Activated T-cell treated with anti-CD3 and anti-CD28 coated beads, Interleukin-2, amount 50 U/mL, for 72 hours (primary cell): ENCODE measurements around the gene LBX2. TPM values are rescaled to one million over a fixed set of nuclear protein-coding genes. Genes with fewer than 3 reads are reported as not detected.

Source experiments
- ATAC-seq, 2 donors: fragments of 150-1000 bp; cut with Tn5 transposase; replicated peaks in 1 of 2; 2 replicates each; pipeline ENCODE4 v1.10.0; 2021; ENCODE audit warnings: moderate library complexity in 2 of 2, mild to moderate bottlenecking in 1 of 2
- DNase-seq, 2 donors: peaks; one replicate each; pipeline ENCODE4 v3.0.0; 2021 to 2022; ENCODE audit warnings: mixed read lengths in 1 of 2
- H3K27ac Mint-ChIP-seq: one replicate; pipeline ENCODE4 v1.8.0; 2022; ENCODE audit warnings: mild to moderate bottlenecking, moderate library complexity, mixed read lengths
- H3K27me3 Mint-ChIP-seq: one replicate; pipeline ENCODE4 v1.8.0; 2022; ENCODE audit warnings: low read depth, mixed read lengths
- H3K36me3 Mint-ChIP-seq, 2 donors: one replicate each; pipeline ENCODE4 v1.8.0; 2022; ENCODE audit warnings: mixed read lengths in 2 of 2, mild to moderate bottlenecking in 1 of 2; ENCODE audit not compliant: insufficient read depth in 2 of 2
- H3K4me1 Mint-ChIP-seq: one replicate; pipeline ENCODE4 v1.8.0; 2022; ENCODE audit warnings: low read depth, mixed read lengths
- H3K4me3 Mint-ChIP-seq, 2 donors: one replicate each; pipeline ENCODE4 v1.8.0; 2022; ENCODE audit warnings: mild to moderate bottlenecking in 2 of 2, mixed read lengths in 2 of 2, moderate library complexity in 2 of 2
- H3K9me3 Mint-ChIP-seq, 2 donors: one replicate each; pipeline ENCODE4 v1.8.0; 2022; ENCODE audit warnings: mixed read lengths in 2 of 2
- total RNA-seq, 2 donors: library from RNA; stranded (reverse); gene quantifications; one replicate each; pipeline ENCODE4 v1.2.3, GENCODE V29; 2022

LBX2 gene
- total RNA-seq, 2 donors from 2014 or later, result 1.2 TPM

DNA sequence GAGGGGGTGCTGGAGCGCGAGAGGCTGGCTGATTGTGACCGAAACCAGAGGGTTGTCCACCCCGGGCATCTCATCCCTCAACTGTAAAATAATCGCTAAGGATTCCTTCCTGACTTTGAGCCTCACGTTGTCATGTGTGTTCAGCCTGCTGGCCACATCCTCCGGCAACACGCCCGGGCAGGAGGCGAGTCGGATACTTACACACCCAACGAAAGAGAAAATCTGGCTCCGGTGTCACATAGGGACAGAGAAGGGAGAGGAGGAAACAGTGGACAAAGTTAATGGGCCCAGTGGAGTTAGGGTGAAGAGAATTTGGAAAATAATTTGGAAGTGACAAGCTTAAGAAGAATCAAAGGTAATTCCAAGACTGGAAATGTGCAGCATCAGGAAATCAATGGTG is 17.2 kb upstream of the LBX2 start:
- Mint-ChIP-seq H3K36me3 (peaks cover 3 to 7% of the 10 kb centered on the region in 2 donors), H3K9me3 (no peaks in the 10 kb centered on the region), H3K4me1 (peaks cover 15% of the 10 kb centered on the region), H3K27ac (no peak overlapping the region), H3K27me3 (peaks cover 75% of the 10 kb centered on the region), H3K4me3 (peak overlapping the region; percentile 84 to 86)
- no peak for DNase-seq
- no peak for ATAC-seq

DNA sequence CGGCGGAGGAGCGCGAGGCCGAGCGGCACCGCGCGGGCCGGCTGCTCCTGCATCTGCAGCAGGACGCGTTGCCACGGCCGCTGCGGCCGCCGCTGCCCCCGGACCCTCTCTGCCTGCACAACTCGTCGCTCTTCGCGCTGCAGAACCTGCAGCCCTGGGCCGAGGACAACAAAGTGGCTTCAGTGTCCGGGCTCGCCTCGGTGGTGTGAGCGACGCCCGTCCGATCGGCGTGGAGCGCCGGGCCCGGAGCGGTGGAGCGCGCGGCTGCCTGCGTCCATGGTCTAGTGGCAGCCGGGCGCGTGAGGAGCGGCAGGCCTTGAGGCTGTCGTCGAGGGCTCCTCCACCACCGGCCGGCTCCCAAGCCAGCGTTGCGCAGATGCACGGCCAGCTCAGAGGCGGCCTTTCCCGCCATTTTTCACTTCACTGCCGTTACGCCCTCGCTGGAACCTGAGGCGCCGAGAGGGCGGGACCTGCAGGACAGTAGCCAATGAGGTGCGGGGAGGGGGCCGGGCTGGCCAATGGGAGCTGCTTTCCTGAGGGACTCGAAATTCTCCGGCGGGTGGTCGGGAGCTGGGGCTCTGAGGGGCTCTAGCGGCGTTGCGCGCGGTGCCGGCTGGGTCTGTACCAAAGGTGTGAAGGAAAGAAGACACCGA is 16.7 kb upstream of the LBX2 start:
- H3K36me3 Mint-ChIP-seq, result peaks cover 3 to 7% of the 10 kb centered on the region in 2 donors
- H3K27me3 Mint-ChIP-seq, result peaks cover 81% of the 10 kb centered on the region

DNA sequence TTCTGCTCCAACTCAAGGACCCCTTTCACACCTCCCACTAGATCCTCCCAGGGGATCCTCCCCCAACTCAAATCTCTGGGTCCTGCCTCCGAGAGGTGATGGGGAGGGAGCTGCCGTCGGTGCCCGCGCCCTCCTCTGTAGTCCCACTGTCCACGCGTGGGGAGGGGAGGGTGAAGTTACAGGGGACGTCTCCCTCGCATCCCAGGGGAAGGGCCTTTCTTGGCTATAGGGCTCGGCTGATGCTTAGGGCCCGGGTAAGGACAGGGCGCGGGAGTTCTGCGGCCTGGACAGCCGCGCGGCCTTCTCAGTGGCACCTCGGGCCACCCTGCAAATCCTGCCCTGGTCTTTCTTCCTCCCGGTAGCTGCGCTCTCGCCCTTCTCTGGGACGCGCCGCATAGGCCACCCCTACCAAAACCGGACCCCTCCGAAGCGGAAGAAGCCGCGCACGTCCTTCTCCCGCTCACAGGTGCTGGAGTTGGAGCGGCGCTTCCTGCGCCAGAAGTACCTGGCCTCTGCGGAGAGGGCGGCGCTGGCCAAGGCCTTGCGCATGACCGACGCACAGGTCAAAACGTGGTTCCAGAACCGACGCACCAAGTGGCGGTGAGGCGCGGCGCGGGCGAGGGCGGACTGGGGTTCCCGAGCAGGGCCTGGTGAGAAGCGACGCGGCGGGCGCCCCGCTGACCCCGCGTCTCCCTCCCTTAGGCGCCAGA is 16.0 kb upstream of the LBX2 start:
- ATAC-seq (peak; percentile 2 to 10), DNase-seq (no peak)
- Mint-ChIP-seq H3K27ac (no peak overlapping the region), H3K27me3 (peaks cover 80% of the 10 kb centered on the region), H3K4me1 (peaks cover 22% of the 10 kb centered on the region), H3K36me3 (peaks cover 3 to 7% of the 10 kb centered on the region in 2 donors), H3K9me3 (no peaks in the 10 kb centered on the region), H3K4me3 (peak overlapping the region; percentile 71 to 86)

More for the DNA sequence above, 16.7 kb upstream of the LBX2 start:
- no peak overlapping the region for H3K27ac Mint-ChIP-seq
- H3K4me1 Mint-ChIP-seq, result peaks cover 21% of the 10 kb centered on the region
- DNase-seq, result peak; percentile 81 to 85
- H3K9me3 Mint-ChIP-seq, result no peaks in the 10 kb centered on the region
- peak; percentile 77 to 82 for ATAC-seq
- peak overlapping the region; percentile 84 to 86 for H3K4me3 Mint-ChIP-seq

DNA sequence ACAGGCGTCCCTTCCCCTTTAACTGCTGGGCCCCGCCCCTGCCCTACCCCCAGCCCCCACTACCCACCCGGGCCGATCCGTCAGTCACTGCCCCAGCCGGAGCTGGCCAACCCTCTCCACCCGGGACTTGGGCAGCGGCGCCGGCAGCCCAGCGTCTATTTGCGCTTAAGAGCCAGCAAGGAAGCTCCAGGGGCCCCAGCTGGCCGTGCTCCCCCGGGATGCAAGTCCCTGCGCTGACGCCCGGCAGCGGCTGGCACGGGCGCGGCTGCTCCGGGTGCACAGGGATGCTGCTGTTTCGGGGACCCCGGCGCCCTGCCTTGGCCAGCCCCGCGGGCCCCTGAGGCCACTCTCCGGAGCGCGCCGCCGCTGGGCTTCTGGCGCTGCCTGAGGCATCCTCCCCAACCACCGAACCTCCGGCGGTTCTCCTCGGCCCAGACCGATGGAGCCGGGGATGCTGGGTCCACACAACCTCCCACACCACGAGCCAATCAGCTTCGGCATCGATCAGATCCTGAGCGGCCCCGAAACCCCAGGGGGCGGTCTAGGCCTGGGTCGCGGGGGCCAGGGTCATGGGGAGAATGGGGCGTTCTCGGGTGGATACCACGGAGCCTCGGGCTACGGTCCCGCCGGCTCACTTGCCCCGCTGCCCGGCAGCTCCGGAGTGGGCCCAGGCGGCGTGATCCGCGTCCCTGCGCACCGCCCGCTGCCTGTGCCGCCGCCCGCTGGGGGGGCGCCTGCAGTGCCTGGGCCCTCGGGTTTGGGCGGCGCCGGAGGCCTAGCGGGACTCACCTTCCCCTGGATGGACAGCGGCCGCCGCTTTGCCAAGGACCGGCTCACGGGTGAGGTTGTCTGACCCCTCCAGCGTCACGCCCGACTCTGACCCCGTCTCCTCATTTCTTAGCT is 15.2 kb upstream of the LBX2 start, which contains the start of gene TLX2:
TLX2 (plus strand) TSS at position 83 of the 903 bp plus-strand sequence; CDS start at position 440, 357 bp downstream.
- DNase-seq (peak in 1 of 2 donors; percentile 29), ATAC-seq (peak; percentile 22 to 27)
- H3K36me3 Mint-ChIP-seq, result peaks cover 3 to 7% of the 10 kb centered on the region in 2 donors
- peaks cover 26% of the 10 kb centered on the region for H3K4me1 Mint-ChIP-seq
- H3K27ac Mint-ChIP-seq, result no peak within 1 kb of the TSS
- peak within 1 kb of the TSS; percentile 71 to 86 for H3K4me3 Mint-ChIP-seq
- peaks cover 76% of the 10 kb centered on the region for H3K27me3 Mint-ChIP-seq
- H3K9me3 Mint-ChIP-seq, result no peaks in the 10 kb centered on the region

DNA sequence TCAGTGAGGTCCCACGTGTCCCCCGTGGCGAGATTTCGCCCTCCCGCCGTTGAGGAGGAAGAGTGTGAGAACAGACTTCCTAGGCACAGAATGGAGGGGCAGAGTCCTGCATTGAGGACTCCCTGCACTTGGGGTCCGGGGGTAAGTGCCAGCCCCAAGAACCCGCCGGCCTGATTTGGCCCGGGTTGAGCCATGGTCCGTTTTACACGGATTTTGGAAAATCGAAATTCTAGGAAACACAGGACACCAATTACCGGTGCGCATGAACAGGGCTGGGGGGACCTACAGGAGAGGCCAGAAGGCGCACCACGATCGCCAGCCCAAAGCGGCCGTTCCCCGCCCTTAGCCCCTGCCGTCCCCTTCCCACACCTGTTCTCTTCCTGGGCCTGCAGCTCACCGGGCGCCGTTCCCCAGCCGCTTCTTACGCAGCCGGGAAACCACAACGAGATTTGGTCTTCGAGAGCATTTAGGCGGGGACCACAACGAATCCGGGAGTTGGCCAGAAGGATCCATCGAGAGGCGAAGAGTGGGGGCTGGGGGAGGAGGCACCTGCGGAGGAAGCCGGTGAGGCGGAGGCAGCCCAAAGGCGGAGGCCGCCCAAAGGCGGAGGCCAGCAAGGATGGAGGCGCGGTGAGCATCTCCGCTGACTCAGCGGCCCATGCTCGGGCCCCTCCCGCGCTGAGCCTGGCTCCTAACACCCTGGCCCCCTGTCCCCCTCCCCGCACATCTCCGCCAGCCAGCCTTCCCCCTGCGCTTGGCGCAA is 14.4 kb upstream of the LBX2 start:
- H3K27me3 Mint-ChIP-seq, result peaks cover 71% of the 10 kb centered on the region
- ATAC-seq, result peak; percentile 49 to 52
- DNase-seq, result peak; percentile 54 to 56
- no peak overlapping the region for H3K27ac Mint-ChIP-seq
- H3K36me3 Mint-ChIP-seq, result peaks cover 3 to 7% of the 10 kb centered on the region in 2 donors
- H3K9me3 Mint-ChIP-seq, result no peaks in the 10 kb centered on the region
- H3K4me3 Mint-ChIP-seq, result peak overlapping the region; percentile 59 to 71
- H3K4me1 Mint-ChIP-seq, result peaks cover 30% of the 10 kb centered on the region

DNA sequence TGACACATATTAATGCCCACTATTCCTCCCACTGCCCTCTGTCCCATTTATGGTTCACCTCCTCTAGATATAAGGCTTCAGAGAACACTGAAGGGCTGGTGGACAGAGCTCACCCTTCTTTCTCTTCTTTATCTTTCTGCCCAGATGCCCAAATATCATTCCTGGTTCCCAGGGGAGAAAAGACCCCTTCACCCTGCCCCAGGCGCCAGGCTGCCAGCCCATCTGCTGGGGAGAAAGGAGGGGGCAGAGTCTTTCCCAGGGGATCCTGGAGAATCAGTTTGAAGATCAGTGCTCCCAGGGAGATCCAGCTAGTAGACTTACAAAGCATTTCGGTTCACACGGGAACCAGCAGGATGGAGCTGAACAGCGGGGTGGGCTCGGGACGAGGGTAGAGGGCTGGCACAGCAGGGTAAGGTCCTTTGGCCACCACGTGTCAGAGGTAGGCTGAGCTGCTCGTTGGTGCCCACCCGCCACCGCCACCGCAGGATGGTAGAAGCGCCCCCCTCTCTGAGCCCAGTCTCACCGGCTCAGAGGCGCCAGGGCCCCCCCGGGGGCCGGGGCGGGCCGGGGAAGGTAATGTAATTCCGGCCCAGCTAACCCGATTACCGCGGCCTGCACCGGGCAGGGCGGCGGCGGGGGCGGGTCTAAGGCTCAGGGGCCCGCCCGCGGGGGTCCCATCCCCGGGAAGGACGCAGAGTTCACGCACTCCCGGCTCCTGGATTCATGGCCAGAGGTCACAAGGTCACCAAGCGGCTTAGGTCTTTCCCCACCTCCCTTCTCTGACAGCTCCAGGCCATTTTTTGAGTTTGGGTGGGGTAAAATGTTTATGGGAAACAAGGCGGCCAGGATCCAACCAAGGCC is 13.6 kb upstream of the LBX2 start:
- H3K36me3 Mint-ChIP-seq, result peaks cover 3 to 7% of the 10 kb centered on the region in 2 donors
- ATAC-seq, result no peak
- H3K27me3 Mint-ChIP-seq, result peaks cover 63% of the 10 kb centered on the region
- no peaks in the 10 kb centered on the region for H3K9me3 Mint-ChIP-seq
- no peak overlapping the region for H3K27ac Mint-ChIP-seq
- DNase-seq, result no peak
- peak overlapping the region; percentile 59 to 71 for H3K4me3 Mint-ChIP-seq
- H3K4me1 Mint-ChIP-seq, result peaks cover 38% of the 10 kb centered on the region

DNA sequence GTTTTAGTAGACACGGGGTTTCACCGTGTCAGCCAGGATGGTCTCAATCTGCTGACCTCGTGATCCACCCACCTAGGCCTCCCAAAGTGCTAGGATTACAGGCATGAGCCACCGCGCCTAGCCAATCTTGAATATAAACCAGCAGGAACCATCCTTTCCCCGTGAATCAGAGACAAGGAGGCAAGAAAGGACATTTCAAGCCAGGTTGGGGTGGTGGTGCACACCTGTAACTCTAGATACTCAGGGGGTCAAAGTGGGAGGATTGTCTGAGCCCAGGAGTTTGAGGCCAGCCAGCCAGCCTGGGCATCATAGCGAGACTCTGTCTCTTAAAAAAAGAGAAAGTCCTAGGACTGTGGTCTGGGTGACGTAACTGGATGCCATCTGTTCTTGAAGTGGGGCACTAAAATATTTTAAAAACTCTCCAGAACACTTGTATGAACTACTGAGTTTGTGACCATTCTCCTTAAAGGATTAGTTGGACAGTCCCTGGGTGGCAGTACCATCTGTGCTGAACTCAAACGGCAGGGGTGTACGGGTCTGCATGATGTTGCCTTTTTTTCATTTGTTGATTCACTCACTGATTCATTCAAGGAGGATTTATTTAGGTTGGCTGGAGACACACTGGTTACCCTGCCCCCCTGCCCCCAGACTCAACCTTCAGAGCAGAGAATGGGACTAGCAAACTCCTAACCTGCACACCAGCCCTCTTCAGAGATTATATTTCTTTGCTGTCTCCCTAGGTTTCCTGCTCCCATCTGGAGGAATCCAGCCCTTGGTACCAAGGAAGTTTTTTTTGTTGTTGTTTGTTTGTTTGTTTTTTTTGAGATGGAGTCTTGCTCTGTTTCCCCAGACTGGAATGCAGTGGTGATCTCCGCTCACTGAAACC is 11.9 kb upstream of the LBX2 start:
- DNase-seq (no peak), ATAC-seq (no peak)
- Mint-ChIP-seq H3K36me3 (peaks cover 3 to 6% of the 10 kb centered on the region in 2 donors), H3K9me3 (no peaks in the 10 kb centered on the region), H3K27me3 (peaks cover 47% of the 10 kb centered on the region), H3K4me1 (peaks cover 44% of the 10 kb centered on the region), H3K27ac (no peak overlapping the region), H3K4me3 (peak overlapping the region in 1 of 2 donors; percentile 21)

DNA sequence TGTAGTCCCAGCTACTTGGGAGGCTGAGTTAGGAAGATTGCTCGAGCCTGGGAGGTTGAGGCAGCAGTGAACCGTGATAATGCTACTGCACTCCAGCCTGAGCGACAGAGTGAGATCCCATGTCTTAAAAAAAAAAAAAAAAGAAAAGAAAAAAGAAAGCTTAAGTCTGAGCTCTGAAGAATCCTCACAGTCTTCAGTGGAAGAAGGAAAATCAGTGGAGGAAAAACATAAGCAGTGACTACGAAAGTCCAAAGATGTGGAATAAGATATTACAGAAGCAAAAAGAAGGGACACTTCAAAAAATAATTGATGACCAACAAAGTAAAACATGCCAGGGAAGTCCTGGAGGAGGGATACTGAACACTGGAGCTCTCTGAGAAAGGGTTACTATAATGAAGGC is 10.9 kb upstream of the LBX2 start:
- Mint-ChIP-seq H3K4me3 (peak overlapping the region in 1 of 2 donors; percentile 52), H3K36me3 (peaks cover 3 to 9% of the 10 kb centered on the region in 2 donors), H3K27me3 (peaks cover 41% of the 10 kb centered on the region), H3K4me1 (peaks cover 46% of the 10 kb centered on the region), H3K9me3 (no peaks in the 10 kb centered on the region), H3K27ac (no peak overlapping the region)
- DNase-seq (no peak), ATAC-seq (no peak)

DNA sequence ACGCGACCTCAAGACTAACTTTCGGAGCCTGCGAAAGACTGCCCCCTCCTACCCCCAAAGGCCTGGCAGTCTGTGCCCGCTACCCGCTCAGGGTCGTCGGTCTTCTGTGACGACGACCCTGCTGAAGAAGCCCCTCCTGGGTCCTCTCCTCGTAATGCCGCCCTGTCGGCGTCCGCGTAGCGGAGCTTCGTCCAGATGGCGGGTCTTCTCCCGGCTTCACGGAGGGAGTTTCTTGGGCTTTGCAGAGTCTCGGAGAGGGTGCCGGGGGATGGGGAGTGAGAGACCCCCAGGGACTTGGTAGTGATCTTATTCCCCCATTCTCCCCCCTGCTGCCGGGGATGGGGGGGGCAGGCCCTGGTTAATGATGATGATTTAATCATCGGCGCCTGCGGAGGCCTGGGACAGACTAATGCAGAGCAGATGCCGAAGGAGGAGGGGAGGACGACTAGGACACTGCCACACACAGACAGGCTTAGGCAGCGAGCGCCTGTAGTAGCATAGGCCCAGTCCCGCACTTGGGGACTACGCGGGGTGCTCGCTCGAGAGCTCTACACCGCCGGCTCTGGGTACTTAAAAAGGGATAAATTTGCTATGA is 8.6 kb upstream of the LBX2 start:
- DNase-seq (peak; percentile 32 to 34), ATAC-seq (peak in 1 of 2 donors; percentile 16)
- H3K27ac Mint-ChIP-seq, result peak overlapping the region; percentile 98
- peaks cover 6 to 15% of the 10 kb centered on the region in 2 donors for H3K36me3 Mint-ChIP-seq
- H3K9me3 Mint-ChIP-seq, result no peaks in the 10 kb centered on the region
- H3K4me1 Mint-ChIP-seq, result peaks cover 64% of the 10 kb centered on the region
- H3K27me3 Mint-ChIP-seq, result peaks cover 42% of the 10 kb centered on the region
- peak overlapping the region; percentile 90 to 92 for H3K4me3 Mint-ChIP-seq

DNA sequence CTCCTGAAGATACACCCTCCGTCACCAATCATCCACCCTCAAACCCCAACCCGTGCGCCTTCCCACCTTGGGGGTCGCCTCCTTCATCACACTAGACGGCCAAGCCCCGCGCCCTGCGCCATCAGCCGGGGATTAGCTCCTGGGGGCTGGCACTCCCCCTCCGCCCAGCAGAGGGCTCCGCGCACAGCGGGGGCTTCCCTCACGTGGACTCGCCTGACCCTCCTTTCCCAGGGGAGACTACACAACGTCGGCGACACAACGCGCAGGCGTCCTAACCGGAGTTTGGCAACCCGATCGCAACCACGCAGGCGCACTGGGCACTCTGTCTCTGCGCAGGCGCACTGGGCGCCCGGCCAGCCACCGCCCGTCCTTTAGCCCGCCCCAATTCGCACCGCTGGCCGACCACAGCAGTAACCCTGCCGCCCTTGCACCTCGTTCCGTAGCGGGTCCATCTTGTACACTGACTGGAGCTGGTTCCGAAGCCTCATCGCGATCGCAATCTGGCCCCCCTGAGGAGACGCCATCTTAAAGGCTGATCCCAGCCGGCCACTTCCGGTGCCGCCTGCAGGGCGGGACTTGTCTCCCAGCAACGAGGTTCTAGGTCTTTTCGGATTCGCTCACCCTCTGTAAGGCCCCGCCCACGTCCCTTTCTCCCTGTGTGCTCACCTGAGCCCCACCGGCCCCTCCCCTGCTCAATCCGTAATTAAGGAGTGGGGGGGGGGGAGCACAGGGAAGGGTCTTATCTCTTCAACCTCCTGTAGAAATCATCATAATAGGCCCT is 7.9 kb upstream of the LBX2 start, which contains the start of gene PCGF1:
PCGF1 (minus strand) TSS at position 551 of the 781 bp plus-strand sequence; CDS start at position 524, 27 bp downstream.
- Mint-ChIP-seq H3K4me3 (peak within 1 kb of the TSS; percentile 90 to 92), H3K27me3 (peaks cover 41% of the 10 kb centered on the region), H3K9me3 (no peaks in the 10 kb centered on the region), H3K27ac (peak within 1 kb of the TSS; percentile 98), H3K36me3 (peaks cover 6 to 15% of the 10 kb centered on the region in 2 donors), H3K4me1 (peaks cover 64% of the 10 kb centered on the region)
- DNase-seq (peak; percentile 99), ATAC-seq (peak; percentile 87 to 88)
